Thymus (tissue), 11 donors: ENCODE results near the gene NEU2. TPM values are rescaled to one million over a fixed set of nuclear protein-coding genes. Genes with fewer than 3 reads are reported as not detected.

Experiments used
- DNase-seq, 9 donors: peaks; one replicate each; pipeline ENCODE4 v3.0.0-alpha.2; 2013; ENCODE audit warnings: low spot score in 9 of 9, low read depth in 6 of 9, missing footprints in 1 of 9
- H3K27ac ChIP-seq, 2 donors: one replicate each; pipeline ENCODE4 v1.5.1; 2013; ENCODE audit warnings: control low read depth in 1 of 2, low read depth in 1 of 2, low read length in 1 of 2, mild to moderate bottlenecking in 1 of 2, moderate library complexity in 1 of 2
- H3K27me3 ChIP-seq, 2 donors: one replicate each; pipeline ENCODE4 v1.5.1; 2013; ENCODE audit warnings: low read length in 1 of 2; ENCODE audit not compliant: control insufficient read depth in 2 of 2, insufficient read depth in 1 of 2
- H3K36me3 ChIP-seq, 2 donors: one replicate each; pipeline ENCODE4 v1.5.1; 2013; ENCODE audit warnings: low read length in 1 of 2, mild to moderate bottlenecking in 1 of 2, moderate library complexity in 1 of 2; ENCODE audit not compliant: control insufficient read depth in 2 of 2, insufficient read depth in 2 of 2
- H3K4me1 ChIP-seq, 2 donors: one replicate each; pipeline ENCODE4 v1.5.1; 2013; ENCODE audit warnings: low read length in 2 of 2; ENCODE audit not compliant: control insufficient read depth in 2 of 2, insufficient read depth in 2 of 2
- H3K4me3 ChIP-seq, 2 donors: one replicate each; pipeline ENCODE4 v1.5.1; 2013; ENCODE audit warnings: low read length in 2 of 2, control low read depth in 1 of 2, mild to moderate bottlenecking in 1 of 2
- H3K9me3 ChIP-seq, 2 donors: one replicate each; pipeline ENCODE4 v1.5.1; 2013; ENCODE audit warnings: low read length in 1 of 2, mild to moderate bottlenecking in 1 of 2; ENCODE audit not compliant: control insufficient read depth in 2 of 2, insufficient read depth in 1 of 2
- WGBS: extraction: QIAGEN DNeasy Blood & Tissue Kit; methylation state at CpG from one replicate; pipeline ENCODE4 v1.1.7; 2013; 5-methylcytosine and 5-hydroxymethylcytosine counted together
- polyA plus RNA-seq: library from polyadenylated mRNA; stranded (reverse); fragments of 200-250 nt; gene quantifications from one replicate; pipeline ENCODE4 v1.2.3, GENCODE V29; 2013
- total RNA-seq: library from RNA; stranded (reverse); fragments of 120-200 nt; gene quantifications from one replicate; pipeline ENCODE4 v1.2.4, GENCODE V29; 2013
- donor health status: healthy.

The NEU2 gene
- total and polyA plus RNA-seq, 2 donors, result not detected

- Histone ChIP-seq H3K4me1 (no peaks in the 10 kb centered on the region), H3K27me3 (no peaks in the 10 kb centered on the region), H3K9me3 (no peaks in the 10 kb centered on the region), H3K4me3 (no peak overlapping the region), H3K36me3 (no peaks in the 10 kb centered on the region), H3K27ac (no peak overlapping the region)
- WGBS, result 96% methylated on average over 18 of the region's 18 CpGs
- no peak for DNase-seq
These were observed 34.5 kb upstream of the NEU2 start for GRCh38 chr2:232997749-232998665.

- 95% methylated on average over 5 of the region's 5 CpGs for WGBS
- H3K27me3 ChIP-seq, result no peaks in the 10 kb centered on the region
- no peak for DNase-seq
- H3K36me3 ChIP-seq, result no peaks in the 10 kb centered on the region
- no peak overlapping the region for H3K4me3 ChIP-seq
- H3K4me1 ChIP-seq, result no peaks in the 10 kb centered on the region
- H3K27ac ChIP-seq, result no peak overlapping the region
- no peaks in the 10 kb centered on the region for H3K9me3 ChIP-seq
These were observed 33.8 kb upstream of the NEU2 start for GRCh38 chr2:232998666-232998985.

DNA sequence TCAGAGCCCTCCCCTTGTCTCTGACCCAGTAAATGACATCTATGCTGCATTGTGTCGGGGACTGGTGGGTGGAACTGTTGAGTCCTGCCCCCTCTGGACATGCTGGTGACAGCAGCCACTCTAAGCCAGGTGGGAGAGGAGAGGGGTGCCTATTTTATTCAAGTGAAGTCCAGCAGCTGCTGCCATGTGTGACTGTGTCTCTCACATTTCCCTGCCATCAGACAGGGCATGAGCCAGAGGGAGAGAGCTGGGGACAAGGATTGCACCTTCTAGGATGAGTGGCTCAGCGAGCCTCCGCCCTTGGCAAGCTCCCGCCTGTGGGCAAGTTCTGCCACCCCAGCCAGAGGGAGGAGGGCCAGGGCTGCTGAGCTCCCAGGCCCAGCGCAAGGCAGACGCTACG lies 33.1 kb upstream of the NEU2 start:
- H3K36me3 ChIP-seq, result no peaks in the 10 kb centered on the region
- WGBS, result 94% methylated on average over 7 of the region's 7 CpGs
- no peaks in the 10 kb centered on the region for H3K9me3 ChIP-seq
- DNase-seq, result no peak
- H3K4me1 ChIP-seq, result no peaks in the 10 kb centered on the region
- no peak overlapping the region for H3K4me3 ChIP-seq
- H3K27ac ChIP-seq, result no peak overlapping the region
- no peaks in the 10 kb centered on the region for H3K27me3 ChIP-seq

GRCh38 chr2:233000886-233001750 lies 31.4 kb upstream of the NEU2 start:
- no peak for DNase-seq
- Histone ChIP-seq H3K4me3 (no peak overlapping the region), H3K27ac (no peak overlapping the region), H3K36me3 (no peaks in the 10 kb centered on the region), H3K9me3 (no peaks in the 10 kb centered on the region), H3K4me1 (no peaks in the 10 kb centered on the region), H3K27me3 (no peaks in the 10 kb centered on the region)
- WGBS, result 96% methylated on average over 20 of the region's 20 CpGs

- Histone ChIP-seq H3K4me3 (no peak overlapping the region), H3K4me1 (no peaks in the 10 kb centered on the region), H3K36me3 (no peaks in the 10 kb centered on the region), H3K27me3 (no peaks in the 10 kb centered on the region), H3K9me3 (no peaks in the 10 kb centered on the region), H3K27ac (no peak overlapping the region)
- 91% methylated on average over 19 of the region's 19 CpGs for WGBS
- no peak for DNase-seq
These were observed 29.4 kb upstream of the NEU2 start for GRCh38 chr2:233002829-233003657.

GRCh38 chr2:233003658-233004555 lies 28.6 kb upstream of the NEU2 start:
- DNase-seq, result no peak
- WGBS, result 95% methylated on average over 9 of the region's 9 CpGs
- Histone ChIP-seq H3K9me3 (no peaks in the 10 kb centered on the region), H3K4me3 (no peak overlapping the region), H3K4me1 (no peaks in the 10 kb centered on the region), H3K27me3 (no peaks in the 10 kb centered on the region), H3K36me3 (no peaks in the 10 kb centered on the region), H3K27ac (no peak overlapping the region)

DNA sequence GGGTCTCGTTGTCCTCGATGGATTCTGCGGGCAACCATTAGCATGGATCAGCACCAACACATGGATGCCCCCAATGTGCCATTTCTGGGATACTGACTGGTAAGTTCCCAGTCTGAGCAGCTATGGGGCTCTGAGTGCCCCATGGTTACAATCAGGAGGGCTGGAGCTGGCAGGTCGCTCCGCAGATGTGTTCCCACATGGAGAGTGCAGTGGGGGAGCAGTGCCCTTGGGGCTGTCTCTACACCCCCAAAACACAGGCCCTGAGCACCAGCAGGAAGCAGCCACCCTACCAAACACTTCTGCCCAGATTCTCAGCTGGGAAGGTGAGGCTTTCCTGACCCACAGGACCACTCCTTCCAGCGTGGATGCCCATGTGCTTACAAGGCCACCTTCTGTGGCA lies 27.4 kb upstream of the NEU2 start:
- WGBS, result 97% methylated on average over 6 of the region's 6 CpGs
- Histone ChIP-seq H3K9me3 (no peaks in the 10 kb centered on the region), H3K27me3 (no peaks in the 10 kb centered on the region), H3K4me1 (no peaks in the 10 kb centered on the region), H3K27ac (no peak overlapping the region), H3K36me3 (no peaks in the 10 kb centered on the region), H3K4me3 (no peak overlapping the region)
- no peak for DNase-seq

DNA sequence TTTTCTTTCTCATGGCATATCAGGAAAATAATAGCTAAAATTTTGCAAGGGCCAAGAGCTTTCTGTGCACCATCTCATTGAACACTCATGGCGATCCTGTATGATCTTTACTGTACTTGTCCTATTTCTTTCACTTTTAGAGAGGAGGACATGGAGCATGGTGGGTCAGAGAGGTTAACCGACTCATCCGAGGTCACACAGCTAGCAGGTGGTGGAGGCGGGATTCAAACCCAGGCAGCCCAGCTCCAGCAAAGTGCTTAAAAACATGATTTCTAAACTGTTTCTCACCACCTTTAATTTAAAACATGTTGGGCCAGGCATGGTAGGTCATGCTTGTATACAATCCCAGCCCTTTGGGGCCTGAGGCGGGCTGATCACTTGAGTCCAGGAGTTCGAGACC lies 25.8 kb upstream of the NEU2 start:
- H3K9me3 ChIP-seq, result no peaks in the 10 kb centered on the region
- H3K36me3 ChIP-seq, result no peaks in the 10 kb centered on the region
- no peak for DNase-seq
- WGBS, result 98% methylated on average over 6 of the region's 6 CpGs
- no peak overlapping the region for H3K27ac ChIP-seq
- no peaks in the 10 kb centered on the region for H3K27me3 ChIP-seq
- no peak overlapping the region for H3K4me3 ChIP-seq
- H3K4me1 ChIP-seq, result peaks cover 0 to 2% of the 10 kb centered on the region in 2 donors
